ENCODE measurements around the gene NMNAT2. TPM values are rescaled to one million over a fixed set of nuclear protein-coding genes. Genes with fewer than 3 reads are reported as not detected.

The NMNAT2 gene
- total RNA-seq, 1 experiment from 2014 or later: 0.17 TPM

DNA sequence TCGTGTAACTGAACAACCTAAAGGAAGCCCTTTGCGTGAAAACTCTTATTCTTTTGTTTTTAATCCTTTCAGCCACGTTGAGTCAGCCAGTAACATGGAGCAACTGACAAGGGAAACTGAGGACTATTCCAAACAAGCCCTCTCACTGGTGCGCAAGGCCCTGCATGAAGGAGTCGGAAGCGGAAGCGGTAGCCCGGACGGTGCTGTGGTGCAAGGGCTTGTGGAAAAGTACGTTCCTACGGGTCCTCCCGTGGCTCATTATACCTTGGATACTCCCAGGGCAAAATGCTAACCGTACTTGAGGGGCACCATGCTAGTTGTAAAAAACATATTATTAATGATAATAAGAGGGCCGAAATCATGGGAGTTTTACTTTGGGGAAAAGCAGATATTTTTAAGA, 182.7 kb downstream of the NMNAT2 start:
- peaks cover 19% of the 10 kb centered on the region for H3K4me1 ChIP-seq (ENCODE audit: insufficient read depth, low read length, poor library complexity, severe bottlenecking)
- CTCF ChIA-PET: interaction anchor here (1.1 to 1.6 kb wide), 3 partner anchors 9 to 273 kb away, joined by 8 to 25 read pairs (median 8); no protein-coding TSS in a partner anchor
- peak overlapping the region; percentile 66 for H3K27ac ChIP-seq (ENCODE audit: low read depth, low read length, poor library complexity, severe bottlenecking)
- peak overlapping the region; percentile 34 for H3K4me3 ChIP-seq (ENCODE audit: low read depth, low read length, poor library complexity, severe bottlenecking)
- no peaks in the 10 kb centered on the region for H3K27me3 ChIP-seq (replicated peaks; ENCODE audit: insufficient read depth, low read depth, low read length, poor library complexity)
- DNase-seq (ENCODE audit: low spot score): no peak
- H3K36me3 ChIP-seq (ENCODE audit: insufficient read depth, low read length, poor library complexity, severe bottlenecking): no peaks in the 10 kb centered on the region
- POLR2A ChIA-PET (ENCODE audit: low non-redundant PET): no interaction called here
- H3K9me3 ChIP-seq (ENCODE audit: low read depth, low read length, poor library complexity, severe bottlenecking): no peaks in the 10 kb centered on the region
- TF ChIP-seq, protein P1, sequence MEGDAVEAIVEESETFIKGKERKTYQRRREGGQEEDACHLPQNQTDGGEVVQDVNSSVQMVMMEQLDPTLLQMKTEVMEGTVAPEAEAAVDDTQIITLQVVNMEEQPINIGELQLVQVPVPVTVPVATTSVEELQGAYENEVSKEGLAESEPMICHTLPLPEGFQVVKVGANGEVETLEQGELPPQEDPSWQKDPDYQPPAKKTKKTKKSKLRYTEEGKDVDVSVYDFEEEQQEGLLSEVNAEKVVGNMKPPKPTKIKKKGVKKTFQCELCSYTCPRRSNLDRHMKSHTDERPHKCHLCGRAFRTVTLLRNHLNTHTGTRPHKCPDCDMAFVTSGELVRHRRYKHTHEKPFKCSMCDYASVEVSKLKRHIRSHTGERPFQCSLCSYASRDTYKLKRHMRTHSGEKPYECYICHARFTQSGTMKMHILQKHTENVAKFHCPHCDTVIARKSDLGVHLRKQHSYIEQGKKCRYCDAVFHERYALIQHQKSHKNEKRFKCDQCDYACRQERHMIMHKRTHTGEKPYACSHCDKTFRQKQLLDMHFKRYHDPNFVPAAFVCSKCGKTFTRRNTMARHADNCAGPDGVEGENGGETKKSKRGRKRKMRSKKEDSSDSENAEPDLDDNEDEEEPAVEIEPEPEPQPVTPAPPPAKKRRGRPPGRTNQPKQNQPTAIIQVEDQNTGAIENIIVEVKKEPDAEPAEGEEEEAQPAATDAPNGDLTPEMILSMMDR (conservative IDR thresholded peaks at IDR 0.05; ENCODE audit: low read depth, low read length): no peak
- no peak for TF ChIP-seq EZH2 (IDR thresholded peaks at IDR 0.05; ENCODE audit: borderline replicate concordance, low read depth, low read length, poor library complexity, severe bottlenecking)
- BruUV-seq (replicated peaks): no TSS peak
- intact Hi-C loops (cut with micrococcal nuclease; ENCODE audit: unreplicated experiment): loop anchor here (1.0 kb wide), 1 partner anchor 273 kb away; no protein-coding TSS in a partner anchor

DNA sequence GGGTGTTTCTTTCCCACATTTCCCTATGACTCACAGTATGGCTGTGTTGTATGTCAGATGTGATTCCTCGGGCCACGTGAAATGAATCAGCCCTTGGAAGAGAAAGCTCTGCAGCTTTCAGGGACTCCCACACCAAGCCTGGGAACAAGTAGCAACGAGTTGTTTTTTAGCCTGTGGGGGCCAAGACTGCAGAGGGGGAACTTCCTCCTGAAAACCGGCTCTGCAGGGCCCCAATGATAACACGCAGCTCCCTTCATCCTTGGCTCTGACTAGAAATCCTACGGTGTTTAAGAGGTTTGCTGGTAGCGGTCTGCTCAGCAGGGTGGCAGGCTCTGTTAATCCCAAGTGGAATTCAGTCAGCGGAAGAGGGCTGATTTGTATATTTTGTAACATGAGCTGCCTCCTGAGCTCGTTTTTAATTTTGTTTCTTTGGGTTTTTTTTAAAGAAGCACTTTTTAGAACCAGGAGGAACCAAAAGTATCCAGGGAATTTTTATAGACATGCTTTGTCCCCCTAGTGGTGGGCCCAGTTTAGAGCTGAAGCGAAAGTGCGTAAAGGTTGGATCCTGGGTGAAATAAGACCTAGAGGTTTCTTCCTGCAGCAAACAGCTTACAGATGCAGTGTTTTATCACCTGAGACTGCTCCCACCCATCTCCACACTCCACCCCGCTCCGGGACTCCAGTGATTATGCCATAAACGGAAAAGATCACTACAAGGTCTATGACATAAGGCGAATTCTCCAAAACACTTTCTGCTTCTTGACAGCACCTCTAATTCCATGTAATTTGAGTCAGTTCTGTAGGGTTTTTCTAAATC, 183.3 kb downstream of the NMNAT2 start:
- BruUV-seq (replicated peaks): no TSS peak
- Histone ChIP-seq H3K9me3 (ENCODE audit: low read depth, low read length, poor library complexity, severe bottlenecking) (no peaks in the 10 kb centered on the region), H3K27ac (ENCODE audit: low read depth, low read length, poor library complexity, severe bottlenecking) (peak overlapping the region; percentile 66), H3K36me3 (ENCODE audit: insufficient read depth, low read length, poor library complexity, severe bottlenecking) (no peaks in the 10 kb centered on the region), H3K4me3 (ENCODE audit: low read depth, low read length, poor library complexity, severe bottlenecking) (peak overlapping the region; percentile 34), H3K27me3 (replicated peaks; ENCODE audit: insufficient read depth, low read depth, low read length, poor library complexity) (no peaks in the 10 kb centered on the region), H3K4me1 (ENCODE audit: insufficient read depth, low read length, poor library complexity, severe bottlenecking) (peaks cover 19% of the 10 kb centered on the region)
- intact Hi-C loops (cut with micrococcal nuclease; ENCODE audit: unreplicated experiment): loop anchor here (1.0 kb wide), 1 partner anchor 273 kb away; no protein-coding TSS in a partner anchor
- ChIA-PET POLR2A (ENCODE audit: low non-redundant PET) (no interaction called here), CTCF (interaction anchor here (0.9 to 1.6 kb wide), 4 partner anchors 9 to 272 kb away, joined by 3 to 25 read pairs (median 8); no protein-coding TSS in a partner anchor)
- no peak for TF ChIP-seq EZH2 (IDR thresholded peaks at IDR 0.05; ENCODE audit: borderline replicate concordance, low read depth, low read length, poor library complexity, severe bottlenecking)
- TF ChIP-seq, protein P1 (conservative IDR thresholded peaks at IDR 0.05; ENCODE audit: low read depth, low read length): peak; percentile 88
- DNase-seq (ENCODE audit: low spot score): peak; percentile 95

DNA sequence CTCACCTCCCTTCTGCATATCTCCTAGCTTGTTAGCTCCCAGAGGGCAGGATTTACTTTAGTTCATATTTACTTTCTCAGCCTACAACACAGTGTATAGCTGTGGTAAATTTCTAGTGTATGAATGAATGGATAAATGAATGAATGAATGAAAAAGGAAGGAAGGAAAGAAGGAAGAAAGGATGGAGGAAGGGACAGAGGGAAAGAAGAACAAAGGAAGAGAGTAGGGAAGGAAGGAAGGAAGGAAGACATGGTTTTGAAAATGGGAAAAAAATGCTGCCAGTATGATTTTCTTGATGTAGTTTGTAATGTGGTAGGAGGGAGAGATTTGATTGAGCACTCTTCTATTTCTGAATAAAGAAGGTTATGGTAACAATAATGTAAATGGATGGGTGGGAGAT, 185.1 kb downstream of the NMNAT2 start:
- BruUV-seq (replicated peaks): no TSS peak
- intact Hi-C loops (cut with micrococcal nuclease; ENCODE audit: unreplicated experiment): no loop called here

More for the DNA sequence above, 185.1 kb downstream of the NMNAT2 start:
- ChIA-PET CTCF (no interaction called here), POLR2A (ENCODE audit: low non-redundant PET) (no interaction called here)
- Histone ChIP-seq H3K27ac (ENCODE audit: low read depth, low read length, poor library complexity, severe bottlenecking) (no peak overlapping the region), H3K9me3 (ENCODE audit: low read depth, low read length, poor library complexity, severe bottlenecking) (no peaks in the 10 kb centered on the region), H3K27me3 (replicated peaks; ENCODE audit: insufficient read depth, low read depth, low read length, poor library complexity) (no peaks in the 10 kb centered on the region), H3K4me1 (ENCODE audit: insufficient read depth, low read length, poor library complexity, severe bottlenecking) (peaks cover 19% of the 10 kb centered on the region), H3K36me3 (ENCODE audit: insufficient read depth, low read length, poor library complexity, severe bottlenecking) (no peaks in the 10 kb centered on the region), H3K4me3 (ENCODE audit: low read depth, low read length, poor library complexity, severe bottlenecking) (no peak overlapping the region)
- TF ChIP-seq, protein P1 (conservative IDR thresholded peaks at IDR 0.05; ENCODE audit: low read depth, low read length): no peak
- TF ChIP-seq EZH2 (IDR thresholded peaks at IDR 0.05; ENCODE audit: borderline replicate concordance, low read depth, low read length, poor library complexity, severe bottlenecking): no peak
- no peak for DNase-seq (ENCODE audit: low spot score)
